IPS-18c (cell line): ENCODE data around the gene VASH1.

Experiments used
- H3K4me3 ChIP-seq: 2 replicates; pipeline ENCODE4 v1.7.0; 2013; ENCODE audit warnings: low read depth, mild to moderate bottlenecking, low read length, moderate library complexity; ENCODE audit not compliant: insufficient read depth
- H3K9me3 ChIP-seq: one replicate; pipeline ENCODE4 v1.6.1; 2013; ENCODE audit warnings: mild to moderate bottlenecking, low read length, moderate library complexity; ENCODE audit not compliant: control insufficient read depth, insufficient read depth

The VASH1 gene

GRCh38 chr14:76808011-76808410, 46.7 kb downstream of the VASH1 start:
- Histone ChIP-seq H3K4me3 (no peak overlapping the region), H3K9me3 (no peaks in the 10 kb centered on the region)

GRCh38 chr14:76808990-76809389, 47.7 kb downstream of the VASH1 start:
- H3K9me3 ChIP-seq: no peaks in the 10 kb centered on the region
- no peak overlapping the region for H3K4me3 ChIP-seq

- Histone ChIP-seq H3K9me3 (no peaks in the 10 kb centered on the region), H3K4me3 (no peak overlapping the region)
Measured at GRCh38 chr14:76810525-76810924, 49.3 kb downstream of the VASH1 start.

- H3K4me3 ChIP-seq: no peak overlapping the region
- H3K9me3 ChIP-seq: no peaks in the 10 kb centered on the region
Measured at GRCh38 chr14:76810953-76811400, 49.7 kb downstream of the VASH1 start.

GRCh38 chr14:76811561-76811960, 50.3 kb downstream of the VASH1 start:
- no peaks in the 10 kb centered on the region for H3K9me3 ChIP-seq
- peak overlapping the region; percentile 80 for H3K4me3 ChIP-seq

- peak overlapping the region; percentile 80 for H3K4me3 ChIP-seq
- H3K9me3 ChIP-seq: no peaks in the 10 kb centered on the region
Measured at GRCh38 chr14:76812093-76812421, 50.8 kb downstream of the VASH1 start.

GRCh38 chr14:76812422-76813383, 51.4 kb downstream of the VASH1 start, which contains the start of gene ANGEL1:
Gene ANGEL1, minus strand, starts transcription at chr14:76812882. Its CDS starts 55 bp downstream, at chr14:76812827.
- Histone ChIP-seq H3K9me3 (no peaks in the 10 kb centered on the region), H3K4me3 (peak within 1 kb of the TSS; percentile 80)

- no peaks in the 10 kb centered on the region for H3K9me3 ChIP-seq
Measured at GRCh38 chr14:76814726-76815645, 53.7 kb downstream of the VASH1 start.

GRCh38 chr14:76820700-76821099, 59.4 kb downstream of the VASH1 start:
- Histone ChIP-seq H3K9me3 (no peaks in the 10 kb centered on the region), H3K4me3 (no peak overlapping the region)

More at GRCh38 chr14:76814726-76815645, 53.7 kb downstream of the VASH1 start:
- no peak overlapping the region for H3K4me3 ChIP-seq

- no peaks in the 10 kb centered on the region for H3K9me3 ChIP-seq
- no peak within 1 kb of the TSS for H3K4me3 ChIP-seq
Measured at GRCh38 chr14:76826122-76826521, 64.9 kb downstream of the VASH1 start, which contains the start of gene LRRC74A. Gene LRRC74A, plus strand, starts transcription at chr14:76826408. Its CDS starts 290 bp downstream, at chr14:76826698.

GRCh38 chr14:76827696-76828296, 66.5 kb downstream of the VASH1 start:
- H3K4me3 ChIP-seq: no peak overlapping the region

GRCh38 chr14:76828339-76829012, 67.2 kb downstream of the VASH1 start:
- no peaks in the 10 kb centered on the region for H3K9me3 ChIP-seq
- no peak overlapping the region for H3K4me3 ChIP-seq

More at GRCh38 chr14:76827696-76828296, 66.5 kb downstream of the VASH1 start:
- H3K9me3 ChIP-seq: no peaks in the 10 kb centered on the region

- Histone ChIP-seq H3K4me3 (no peak overlapping the region), H3K9me3 (no peaks in the 10 kb centered on the region)
Measured at GRCh38 chr14:76829013-76829365, 67.7 kb downstream of the VASH1 start.

- no peak overlapping the region for H3K4me3 ChIP-seq
- no peaks in the 10 kb centered on the region for H3K9me3 ChIP-seq
Measured at GRCh38 chr14:76829650-76830421, 68.6 kb downstream of the VASH1 start.

GRCh38 chr14:76830556-76830955, 69.3 kb downstream of the VASH1 start:
- Histone ChIP-seq H3K4me3 (no peak overlapping the region), H3K9me3 (no peaks in the 10 kb centered on the region)

- Histone ChIP-seq H3K4me3 (no peak overlapping the region), H3K9me3 (no peaks in the 10 kb centered on the region)
Measured at GRCh38 chr14:76832503-76832988, 71.3 kb downstream of the VASH1 start.
